Measurements from ENCODE around the gene DPP7.
A peak's percentile ranks its signal among the peaks of the same experiment; 100 is the strongest.

Gene DPP7

DNA sequence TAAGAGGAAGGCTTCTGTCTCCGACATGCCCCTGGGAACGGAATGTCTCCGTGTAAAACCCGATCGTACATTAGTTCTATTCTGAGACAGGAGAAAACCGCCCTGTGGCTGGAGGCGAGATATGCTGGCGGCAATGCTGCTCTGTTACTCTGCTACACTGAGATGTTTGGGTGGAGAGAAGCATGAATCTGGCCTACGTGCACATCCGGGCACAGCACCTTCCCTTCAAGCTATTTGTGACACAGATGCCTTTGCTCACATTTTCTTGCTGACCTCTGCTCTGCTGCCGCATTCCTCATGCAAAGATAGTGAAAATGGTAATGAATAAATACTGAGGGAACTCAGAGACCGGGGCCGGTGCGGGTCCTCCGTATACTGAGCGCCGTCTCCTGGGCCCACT lies 2.2 kb upstream of the DPP7 start:
- no peak for TF ChIP-seq ZNF274 (IDR thresholded peaks at IDR 0.05; ENCODE audit: low read depth, low read length)
- no peak for TF ChIP-seq SUZ12 (IDR thresholded peaks at IDR 0.05; ENCODE audit: extremely low read depth, insufficient read depth, insufficient read length)
- TF ChIP-seq YY1 (IDR thresholded peaks at IDR 0.05; ENCODE audit: insufficient read depth, insufficient read length) = no peak
- peaks cover 7% of the 10 kb centered on the region for H3K4me1 ChIP-seq (ENCODE audit: insufficient read depth, insufficient read length)
- H3K27me3 ChIP-seq (ENCODE audit: insufficient read depth, insufficient read length) = peaks cover 26% of the 10 kb centered on the region
- H3K9me3 ChIP-seq (ENCODE audit: insufficient read depth, low read length) = no peaks in the 10 kb centered on the region
- H3K4me3 ChIP-seq (ENCODE audit: insufficient read length, low read depth) = no peak overlapping the region
- peaks cover 16% of the 10 kb centered on the region for H3K36me3 ChIP-seq (ENCODE audit: insufficient read depth, insufficient read length, low read length)
- no peak overlapping the region for H3K9ac ChIP-seq (ENCODE audit: insufficient read length, low read depth)
- no peak for DNase-seq (ENCODE audit: low read depth, low spot score)

DNA sequence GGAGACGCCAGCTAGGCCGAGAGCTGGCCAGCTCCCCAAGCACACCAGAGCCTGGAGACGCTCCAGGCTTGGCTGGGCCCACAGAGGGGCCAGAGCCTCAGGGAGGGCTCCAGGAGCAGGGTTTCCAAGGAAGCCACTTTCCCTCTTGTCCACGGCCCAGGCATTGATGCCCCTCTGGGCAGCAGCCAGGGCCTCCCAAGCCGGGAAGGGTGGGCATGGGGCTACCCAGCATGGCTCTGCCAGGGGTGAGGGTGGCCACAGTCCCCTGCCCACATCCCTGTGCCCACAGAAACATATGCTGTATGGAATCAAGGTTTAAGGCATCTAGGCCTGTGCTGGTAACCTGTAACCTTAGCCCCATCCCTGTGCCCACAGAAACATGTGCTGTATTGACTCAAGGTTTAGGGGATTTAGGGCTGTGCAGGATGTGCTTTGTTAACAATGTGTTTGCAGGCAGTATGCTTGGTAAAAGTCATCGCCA lies 1.5 kb upstream of the DPP7 start:
- Histone ChIP-seq H3K36me3 (ENCODE audit: insufficient read depth, insufficient read length, low read length) (peaks cover 21% of the 10 kb centered on the region), H3K9ac (ENCODE audit: insufficient read length, low read depth) (no peak overlapping the region), H3K4me3 (ENCODE audit: insufficient read length, low read depth) (no peak overlapping the region), H3K4me1 (ENCODE audit: insufficient read depth, insufficient read length) (peaks cover 7% of the 10 kb centered on the region), H3K27me3 (ENCODE audit: insufficient read depth, insufficient read length) (peaks cover 26% of the 10 kb centered on the region), H3K9me3 (ENCODE audit: insufficient read depth, low read length) (no peaks in the 10 kb centered on the region)
- TF ChIP-seq ZNF274 (IDR thresholded peaks at IDR 0.05; ENCODE audit: low read depth, low read length) (no peak), YY1 (IDR thresholded peaks at IDR 0.05; ENCODE audit: insufficient read depth, insufficient read length) (no peak)
- DNase-seq (ENCODE audit: low read depth, low spot score) = no peak

DNA sequence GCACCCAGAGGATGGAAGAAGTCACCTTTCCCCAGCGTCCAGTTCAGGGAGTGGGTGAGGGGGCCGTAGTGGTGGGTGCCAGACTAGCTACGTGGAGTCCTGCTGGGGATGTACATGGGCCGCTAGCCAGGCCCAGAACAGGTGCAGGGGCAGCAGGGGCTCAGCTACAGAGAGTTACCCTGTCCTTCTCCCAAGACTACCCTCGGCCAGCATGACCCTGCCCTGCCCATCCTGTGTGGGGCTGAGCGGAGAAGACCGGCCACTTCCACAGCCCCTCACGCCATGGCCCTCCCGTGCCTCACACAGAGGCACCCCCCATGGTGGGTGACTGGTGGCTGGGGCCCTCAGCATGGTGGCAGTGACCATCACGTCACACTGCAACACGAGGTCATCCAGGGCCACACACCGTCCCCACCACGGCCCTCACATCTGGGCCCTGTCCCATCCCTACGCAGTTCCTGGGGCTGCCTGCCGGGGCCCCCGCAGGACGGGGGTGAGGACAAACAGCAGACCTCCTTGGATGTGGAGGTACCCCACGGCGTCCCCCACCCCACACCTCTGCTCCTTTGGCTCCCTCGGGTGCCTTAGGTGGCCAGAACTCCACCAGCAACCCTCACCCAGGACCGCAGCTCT lies 977 bp upstream of the DPP7 start:
- no peak overlapping the region for H3K4me3 ChIP-seq (ENCODE audit: insufficient read length, low read depth)

DNA sequence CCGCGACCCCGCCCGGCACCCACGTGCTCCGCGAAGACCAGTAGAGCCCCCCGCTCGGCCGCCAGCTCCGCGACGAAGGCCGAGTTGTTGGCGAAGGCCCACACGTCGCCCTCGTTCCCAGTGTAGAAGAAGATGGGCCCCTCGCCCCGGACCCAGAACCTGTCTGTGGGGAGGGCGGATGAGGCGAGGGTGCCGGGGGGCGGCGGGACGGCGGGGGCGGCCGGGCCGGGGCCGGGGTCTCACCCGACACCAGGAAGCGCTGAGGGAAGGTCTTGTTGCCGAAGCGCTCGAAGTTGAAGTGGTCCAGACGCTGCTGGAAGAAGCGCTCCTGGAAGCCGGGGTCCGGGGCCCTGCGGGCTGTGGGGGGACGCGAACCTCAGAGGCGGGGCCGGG lies 317 bp downstream of the DPP7 start:
- Histone ChIP-seq H3K27me3 (ENCODE audit: insufficient read depth, insufficient read length) (peaks cover 26% of the 10 kb centered on the region), H3K36me3 (ENCODE audit: insufficient read depth, insufficient read length, low read length) (peaks cover 38% of the 10 kb centered on the region), H3K4me3 (ENCODE audit: insufficient read length, low read depth) (peak overlapping the region; percentile 34), H3K9ac (ENCODE audit: insufficient read length, low read depth) (peak overlapping the region; percentile 64), H3K9me3 (ENCODE audit: insufficient read depth, low read length) (no peaks in the 10 kb centered on the region), H3K4me1 (ENCODE audit: insufficient read depth, insufficient read length) (peaks cover 7% of the 10 kb centered on the region)
- no peak for DNase-seq (ENCODE audit: low read depth, low spot score)
- no peak for TF ChIP-seq YY1 (IDR thresholded peaks at IDR 0.05; ENCODE audit: insufficient read depth, insufficient read length)
- TF ChIP-seq SUZ12 (IDR thresholded peaks at IDR 0.05; ENCODE audit: extremely low read depth, insufficient read depth, insufficient read length) = no peak
- TF ChIP-seq ZNF274 (IDR thresholded peaks at IDR 0.05; ENCODE audit: low read depth, low read length) = no peak

More for the DNA sequence above, 977 bp upstream of the DPP7 start:
- no peak for DNase-seq (ENCODE audit: low read depth, low spot score)
- Histone ChIP-seq H3K9ac (ENCODE audit: insufficient read length, low read depth) (peak overlapping the region; percentile 64), H3K4me1 (ENCODE audit: insufficient read depth, insufficient read length) (peaks cover 7% of the 10 kb centered on the region), H3K36me3 (ENCODE audit: insufficient read depth, insufficient read length, low read length) (peaks cover 25% of the 10 kb centered on the region), H3K27me3 (ENCODE audit: insufficient read depth, insufficient read length) (peaks cover 26% of the 10 kb centered on the region), H3K9me3 (ENCODE audit: insufficient read depth, low read length) (no peaks in the 10 kb centered on the region)
- TF ChIP-seq SUZ12 (IDR thresholded peaks at IDR 0.05; ENCODE audit: extremely low read depth, insufficient read depth, insufficient read length) = no peak
- no peak for TF ChIP-seq ZNF274 (IDR thresholded peaks at IDR 0.05; ENCODE audit: low read depth, low read length)
- TF ChIP-seq YY1 (IDR thresholded peaks at IDR 0.05; ENCODE audit: insufficient read depth, insufficient read length) = no peak

DNA sequence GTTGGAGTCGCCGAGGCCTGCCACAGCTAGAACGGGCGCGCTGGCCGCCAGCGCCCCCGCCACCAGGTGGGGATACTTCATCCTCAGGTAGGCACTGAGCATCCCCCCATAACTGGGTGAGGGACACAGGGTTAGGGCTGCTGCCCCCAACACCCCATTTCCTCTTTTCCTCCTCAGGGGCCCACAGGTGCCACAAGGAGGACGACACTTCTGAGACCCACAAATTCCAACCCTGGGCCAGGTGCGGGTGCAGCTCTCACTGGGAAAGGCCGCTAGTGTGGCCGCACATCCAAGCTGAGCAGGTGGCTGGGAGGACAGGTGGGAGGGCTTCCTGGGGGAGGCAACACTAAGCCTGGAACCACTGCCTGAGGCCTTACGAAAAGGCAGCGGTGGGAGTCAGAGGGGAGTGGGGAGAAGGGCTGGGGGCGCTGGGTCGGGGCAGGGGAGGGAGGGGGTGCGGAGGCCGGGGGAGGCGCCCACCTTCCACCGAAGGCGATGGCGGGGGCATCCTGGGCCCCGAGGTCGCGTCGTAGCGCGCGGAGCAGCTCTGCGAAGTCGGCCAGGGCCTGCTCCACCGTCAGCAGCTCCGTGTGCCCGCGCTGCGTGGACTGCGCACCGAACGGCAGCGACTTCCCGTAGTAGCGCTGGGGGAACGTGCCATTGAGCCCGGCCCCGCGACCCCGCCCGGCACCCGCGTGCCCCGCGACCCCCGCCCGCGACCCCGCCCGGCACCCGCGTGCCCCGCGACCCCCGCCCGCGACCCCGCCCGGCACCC lies 961 bp downstream of the DPP7 start:
- no peak overlapping the region for H3K4me3 ChIP-seq (ENCODE audit: insufficient read length, low read depth)
- peaks cover 7% of the 10 kb centered on the region for H3K4me1 ChIP-seq (ENCODE audit: insufficient read depth, insufficient read length)
- no peaks in the 10 kb centered on the region for H3K9me3 ChIP-seq (ENCODE audit: insufficient read depth, low read length)
- H3K27me3 ChIP-seq (ENCODE audit: insufficient read depth, insufficient read length) = peaks cover 26% of the 10 kb centered on the region
- H3K9ac ChIP-seq (ENCODE audit: insufficient read length, low read depth) = no peak overlapping the region
- DNase-seq (ENCODE audit: low read depth, low spot score) = no peak
- TF ChIP-seq ZNF274 (IDR thresholded peaks at IDR 0.05; ENCODE audit: low read depth, low read length) (no peak), SUZ12 (IDR thresholded peaks at IDR 0.05; ENCODE audit: extremely low read depth, insufficient read depth, insufficient read length) (no peak), YY1 (IDR thresholded peaks at IDR 0.05; ENCODE audit: insufficient read depth, insufficient read length) (no peak)
- peaks cover 44% of the 10 kb centered on the region for H3K36me3 ChIP-seq (ENCODE audit: insufficient read depth, insufficient read length, low read length)

DNA sequence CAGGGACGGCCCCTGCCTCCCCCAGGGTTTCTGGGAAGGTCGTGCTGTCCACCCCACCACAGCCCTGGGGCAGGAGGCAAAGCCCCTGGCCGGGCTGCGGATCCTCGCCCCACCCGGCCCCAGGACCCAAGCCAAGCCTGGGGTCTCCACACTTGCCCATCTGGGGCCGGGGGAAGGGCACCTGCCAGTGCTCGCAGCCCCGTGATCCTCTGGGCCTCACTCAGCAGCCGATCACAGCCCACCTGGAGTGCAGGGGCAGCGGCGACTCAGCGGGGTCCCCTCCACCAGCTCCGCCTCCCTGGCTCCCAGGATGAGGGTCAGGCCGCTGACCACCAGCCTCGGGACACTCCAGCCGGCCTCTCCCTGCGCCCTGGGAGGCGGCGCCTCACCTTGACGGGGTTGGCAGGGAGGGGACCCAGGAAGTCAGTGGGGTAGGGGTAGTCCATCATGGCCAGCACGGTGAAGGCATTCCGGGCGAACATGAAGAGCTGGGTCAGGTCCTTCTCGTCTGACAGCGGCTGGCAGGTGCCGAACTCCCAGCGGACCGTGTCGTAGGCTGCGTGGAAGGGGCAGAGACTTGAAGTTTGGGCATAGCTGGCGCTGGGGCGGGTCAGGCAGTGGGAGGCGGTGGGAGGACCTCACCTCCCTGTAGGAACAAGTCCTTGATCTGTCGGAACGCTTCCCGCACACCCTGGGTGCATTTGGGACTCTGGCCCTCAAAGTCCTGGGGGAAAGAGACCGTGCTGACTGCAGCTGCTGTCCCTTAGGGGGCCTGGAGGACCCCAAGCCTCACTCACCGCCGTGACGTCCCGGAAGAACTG lies 1.8 kb downstream of the DPP7 start:
- Histone ChIP-seq H3K4me3 (ENCODE audit: insufficient read length, low read depth) (no peak overlapping the region), H3K9me3 (ENCODE audit: insufficient read depth, low read length) (no peaks in the 10 kb centered on the region), H3K36me3 (ENCODE audit: insufficient read depth, insufficient read length, low read length) (peaks cover 52% of the 10 kb centered on the region), H3K4me1 (ENCODE audit: insufficient read depth, insufficient read length) (peaks cover 11% of the 10 kb centered on the region), H3K27me3 (ENCODE audit: insufficient read depth, insufficient read length) (peaks cover 26% of the 10 kb centered on the region), H3K9ac (ENCODE audit: insufficient read length, low read depth) (peak overlapping the region; percentile 17)
- DNase-seq (ENCODE audit: low read depth, low spot score) = no peak
- no peak for TF ChIP-seq YY1 (IDR thresholded peaks at IDR 0.05; ENCODE audit: insufficient read depth, insufficient read length)
- TF ChIP-seq ZNF274 (IDR thresholded peaks at IDR 0.05; ENCODE audit: low read depth, low read length) = no peak
- no peak for TF ChIP-seq SUZ12 (IDR thresholded peaks at IDR 0.05; ENCODE audit: extremely low read depth, insufficient read depth, insufficient read length)
